ENCODE data around the gene RPL7A.

RPL7A gene

GRCh38 chr9:133360400-133361393 is 12.7 kb downstream of the RPL7A start:
- H3K79me2 ChIP-seq (ENCODE audit: insufficient read depth, low read length), result peaks cover 54% of the 10 kb centered on the region
- no peak overlapping the region for H3K9ac ChIP-seq (ENCODE audit: low read depth, low read length, poor library complexity, severe bottlenecking)
- no peak overlapping the region for H3K4me3 ChIP-seq (ENCODE audit: low read length, poor library complexity, severe bottlenecking)
- H3F3A ChIP-seq (ENCODE audit: low read depth), result no peaks in the 10 kb centered on the region
- TF ChIP-seq EZH2phosphoT487 (IDR thresholded peaks at IDR 0.05; ENCODE audit: borderline replicate concordance), result no peak
- no peak for TF ChIP-seq CTCF (conservative IDR thresholded peaks at IDR 0.05; ENCODE audit: low read length)
- H3K4me2 ChIP-seq (ENCODE audit: low read depth, low read length, poor library complexity, severe bottlenecking), result no peak overlapping the region
- H3K27me3 ChIP-seq (ENCODE audit: insufficient read depth, low read length, poor library complexity, severe bottlenecking), result no peaks in the 10 kb centered on the region
- H4K20me1 ChIP-seq (ENCODE audit: insufficient read depth, low read length, poor library complexity, severe bottlenecking), result peaks cover 35% of the 10 kb centered on the region
- no peaks in the 10 kb centered on the region for H3K9me2 ChIP-seq (replicated peaks; ENCODE audit: low read depth, low read length)
- no peak overlapping the region for H2AFZ ChIP-seq (ENCODE audit: low read length)
- no peaks in the 10 kb centered on the region for H3K9me3 ChIP-seq (ENCODE audit: insufficient read depth, low read depth, low read length)
- peaks cover 6% of the 10 kb centered on the region for H3K4me1 ChIP-seq (ENCODE audit: insufficient read depth, low read length, poor library complexity, severe bottlenecking)
- H3K36me3 ChIP-seq (ENCODE audit: insufficient read depth, low read length), result peaks cover 61% of the 10 kb centered on the region; the same call in 1 of the 2 replicates

- no peaks in the 10 kb centered on the region for H3F3A ChIP-seq (ENCODE audit: low read depth)
- TF ChIP-seq CTCF (conservative IDR thresholded peaks at IDR 0.05; ENCODE audit: low read length), result no peak
- no peak for TF ChIP-seq EZH2phosphoT487 (IDR thresholded peaks at IDR 0.05; ENCODE audit: borderline replicate concordance)
- H3K36me3 ChIP-seq (ENCODE audit: insufficient read depth, low read length), result peaks cover 70% of the 10 kb centered on the region; the same call in 1 of the 2 replicates
These were observed 13.6 kb downstream of the RPL7A start for GRCh38 chr9:133361507-133362092.

DNA sequence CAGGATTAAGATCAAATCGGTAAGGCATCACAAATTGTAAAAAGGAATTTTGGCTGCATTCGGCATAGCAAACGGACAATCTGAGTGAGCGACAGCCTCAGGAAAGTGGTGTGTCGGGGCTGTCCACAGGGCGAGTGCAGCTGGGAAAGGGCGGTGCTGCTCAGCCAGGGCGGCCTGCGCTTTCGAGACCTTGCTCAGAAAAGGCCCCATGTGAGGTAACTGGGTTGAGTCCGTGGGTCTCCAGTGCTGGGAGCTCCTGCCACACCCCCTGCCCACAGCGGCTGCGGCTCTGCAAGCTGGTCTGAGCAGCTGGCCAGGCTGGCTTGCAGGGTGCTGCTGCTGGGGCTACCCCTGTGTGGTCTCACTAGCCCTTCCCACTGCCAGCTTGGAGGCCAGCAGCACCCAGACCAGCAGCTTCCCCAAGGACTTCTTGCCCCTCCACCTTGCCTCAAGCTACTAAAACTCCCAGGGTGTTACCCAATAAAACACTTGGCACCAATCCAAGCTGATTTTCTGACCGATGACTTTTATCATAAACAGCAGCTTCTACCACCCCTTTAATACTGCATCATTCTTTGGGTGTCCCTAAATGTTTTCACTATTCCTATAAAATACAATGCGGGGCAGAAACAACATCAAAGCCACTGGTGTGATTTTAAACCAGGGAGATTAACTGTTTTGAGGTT is 14.5 kb downstream of the RPL7A start:
- Histone ChIP-seq H3K9ac (ENCODE audit: low read depth, low read length, poor library complexity, severe bottlenecking) (no peak overlapping the region), H2AFZ (ENCODE audit: low read length) (no peak overlapping the region), H3K27me3 (ENCODE audit: insufficient read depth, low read length, poor library complexity, severe bottlenecking) (no peaks in the 10 kb centered on the region), H3K4me2 (ENCODE audit: low read depth, low read length, poor library complexity, severe bottlenecking) (no peak overlapping the region), H3K9me2 (replicated peaks; ENCODE audit: low read depth, low read length) (no peaks in the 10 kb centered on the region), H3K79me2 (ENCODE audit: insufficient read depth, low read length) (peaks cover 58% of the 10 kb centered on the region), H3F3A (ENCODE audit: low read depth) (no peaks in the 10 kb centered on the region), H3K36me3 (ENCODE audit: insufficient read depth, low read length) (peaks cover 78% of the 10 kb centered on the region; the same call in 1 of the 2 replicates), H3K9me3 (ENCODE audit: insufficient read depth, low read depth, low read length) (no peaks in the 10 kb centered on the region), H3K4me3 (ENCODE audit: low read length, poor library complexity, severe bottlenecking) (no peak overlapping the region), H3K4me1 (ENCODE audit: insufficient read depth, low read length, poor library complexity, severe bottlenecking) (no peaks in the 10 kb centered on the region), H4K20me1 (ENCODE audit: insufficient read depth, low read length, poor library complexity, severe bottlenecking) (peaks cover 49% of the 10 kb centered on the region)
- TF ChIP-seq CTCF (conservative IDR thresholded peaks at IDR 0.05; ENCODE audit: low read length), result no peak
- no peak for TF ChIP-seq EZH2phosphoT487 (IDR thresholded peaks at IDR 0.05; ENCODE audit: borderline replicate concordance)

More at GRCh38 chr9:133361507-133362092, 13.6 kb downstream of the RPL7A start:
- H3K27me3 ChIP-seq (ENCODE audit: insufficient read depth, low read length, poor library complexity, severe bottlenecking), result no peaks in the 10 kb centered on the region
- peaks cover 6% of the 10 kb centered on the region for H3K4me1 ChIP-seq (ENCODE audit: insufficient read depth, low read length, poor library complexity, severe bottlenecking)
- peaks cover 40% of the 10 kb centered on the region for H4K20me1 ChIP-seq (ENCODE audit: insufficient read depth, low read length, poor library complexity, severe bottlenecking)
- no peak overlapping the region for H2AFZ ChIP-seq (ENCODE audit: low read length)
- H3K9me2 ChIP-seq (replicated peaks; ENCODE audit: low read depth, low read length), result no peaks in the 10 kb centered on the region
- H3K79me2 ChIP-seq (ENCODE audit: insufficient read depth, low read length), result peaks cover 58% of the 10 kb centered on the region
- H3K4me2 ChIP-seq (ENCODE audit: low read depth, low read length, poor library complexity, severe bottlenecking), result no peak overlapping the region
- H3K4me3 ChIP-seq (ENCODE audit: low read length, poor library complexity, severe bottlenecking), result no peak overlapping the region
- no peak overlapping the region for H3K9ac ChIP-seq (ENCODE audit: low read depth, low read length, poor library complexity, severe bottlenecking)
- no peaks in the 10 kb centered on the region for H3K9me3 ChIP-seq (ENCODE audit: insufficient read depth, low read depth, low read length)
